Upper lobe of left lung (tissue), 6 donors: ENCODE measurements around the gene CCDC40. TPM values are rescaled to one million over a fixed set of nuclear protein-coding genes. Genes with fewer than 3 reads are reported as not detected.

ENCODE experiments used
- ATAC-seq, 2 donors: fragments of 200-7000 bp; cut with Tn5 transposase; one replicate each; pipeline ENCODE4 v1.9.1; 2022; ENCODE audit warnings: mild to moderate bottlenecking in 2 of 2, moderate library complexity in 2 of 2; ENCODE audit not compliant: low FRiP score in 2 of 2
- DNase-seq, 2 donors: peaks; one replicate each; pipeline ENCODE4 v3.0.0-alpha.2; 2019 to 2020
- H3K27ac ChIP-seq, 4 donors: fragments of 200-600 bp; sonication (generic); one replicate each; pipeline ENCODE4 v1.5.1; 2016 to 2019
- H3K27me3 ChIP-seq, 4 donors: fragments of 200-600 bp; sonication (generic); one replicate each; pipeline ENCODE4 v1.5.1; 2017 to 2019
- H3K36me3 ChIP-seq, 4 donors: fragments of 200-600 bp; sonication (generic); one replicate each; pipeline ENCODE4 v1.5.1; 2016 to 2019
- H3K4me1 ChIP-seq, 4 donors: fragments of 200-600 bp; sonication (generic); one replicate each; pipeline ENCODE4 v1.5.1; 2018 to 2019
- H3K4me3 ChIP-seq, 4 donors: fragments of 200-600 bp; sonication (generic); one replicate each; pipeline ENCODE4 v1.5.1; 2017 to 2019; ENCODE audit warnings: mild to moderate bottlenecking in 2 of 4, moderate library complexity in 1 of 4
- H3K9me3 ChIP-seq, 4 donors: fragments of 200-600 bp; sonication (generic); one replicate each; pipeline ENCODE4 v1.5.1; 2018 to 2019
- EP300 ChIP-seq, 4 donors: sonication (generic); formaldehyde crosslinking; IDR thresholded peaks; one replicate each; pipeline ENCODE4 v1.5.1; 2017; ENCODE audit warnings: antibody characterized with exemption in 4 of 4, control low read depth in 2 of 4
- POLR2A ChIP-seq, 4 donors: fragments of 450-650 bp; IDR thresholded peaks; one replicate each; pipeline ENCODE4 v1.5.1; 2016 to 2017; ENCODE audit warnings: antibody characterized with exemption in 4 of 4, mild to moderate bottlenecking in 2 of 4
- POLR2AphosphoS5 ChIP-seq, 2 donors: sonication (generic); formaldehyde crosslinking; IDR thresholded peaks; one replicate each; pipeline ENCODE4 v1.5.1; 2017; ENCODE audit warnings: antibody characterized with exemption in 2 of 2
- WGBS, 2 donors: methylation state at CpG; one replicate each; pipeline ENCODE4 v1.1.5; 2017 to 2018; 5-methylcytosine and 5-hydroxymethylcytosine counted together
- total RNA-seq, 6 donors: library from RNA; depleted of rRNA in 4 of 6; stranded (reverse); fragments of >200 nt in 4 of 6; gene quantifications; one replicate each; pipeline versions ENCODE4 v1.1.0 to v1.2.1, GENCODE V29; 2016 to 2021
- TF ChIP-seq, protein P1 (sequence below), 6 experiments: fragments of 450-650 bp in 4 of 6; fragments of 200-600 bp in 2 of 6; sonication (generic) in 2 of 6; IDR thresholded peaks; one replicate each; pipeline ENCODE4 v1.5.1; 2016 to 2019; ENCODE audit warnings: antibody characterized with exemption in 6 of 6
- donor health status: DM: no; HTN: no; CAD: no; lungs with moderate emphysema.
- donor health status: DM: no; HTN: yes; CAD: no; lungs with severe emphysema.

The CCDC40 gene
- total RNA-seq, 6 donors from 2014 or later, result 4.1 to 96.4 (median 24.2) TPM

DNA sequence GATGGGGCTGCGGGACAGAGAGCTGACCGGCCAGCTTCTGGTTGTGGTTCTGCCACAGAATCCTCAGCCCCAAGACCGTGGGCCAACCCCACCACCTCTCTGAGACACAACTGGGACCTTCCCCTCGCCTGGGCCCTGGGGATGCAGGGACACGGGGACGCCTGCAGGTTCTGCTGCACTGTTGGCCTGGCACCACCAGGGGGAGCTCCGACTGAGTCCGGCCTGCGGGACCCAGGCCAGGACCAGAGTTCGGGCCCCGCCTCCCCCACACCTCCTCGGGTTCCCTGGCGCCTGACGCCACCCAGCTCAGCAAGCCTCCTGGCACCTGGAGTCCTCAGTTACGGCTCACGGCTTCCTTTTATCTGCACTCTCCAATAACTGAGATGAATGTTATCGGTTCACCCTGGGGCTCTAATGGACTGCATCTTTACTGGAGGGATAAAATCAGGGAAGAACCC is 28.0 kb upstream of the CCDC40 start:
- H3K4me1 ChIP-seq, result peaks cover 7 to 18% (median 16%) of the 10 kb centered on the region in 4 donors
- DNase-seq (peak; percentile 88 to 93), ATAC-seq (peak; percentile 90)
- H3K9me3 ChIP-seq, result no peaks in the 10 kb centered on the region
- peaks cover 0 to 29% (median 21%) of the 10 kb centered on the region in 4 donors for H3K36me3 ChIP-seq
- WGBS, 2 donors, result 6 to 16% methylated on average over 7 to 13 of the region's 17 CpGs
- no peak overlapping the region for H3K4me3 ChIP-seq
- TF ChIP-seq POLR2AphosphoS5 (IDR thresholded peaks at IDR 0.05) (no peak), POLR2A (IDR thresholded peaks at IDR 0.05) (peak in 1 of 4 donors; percentile 5), EP300 (IDR thresholded peaks at IDR 0.05) (no peak)
- TF ChIP-seq, protein P1, sequence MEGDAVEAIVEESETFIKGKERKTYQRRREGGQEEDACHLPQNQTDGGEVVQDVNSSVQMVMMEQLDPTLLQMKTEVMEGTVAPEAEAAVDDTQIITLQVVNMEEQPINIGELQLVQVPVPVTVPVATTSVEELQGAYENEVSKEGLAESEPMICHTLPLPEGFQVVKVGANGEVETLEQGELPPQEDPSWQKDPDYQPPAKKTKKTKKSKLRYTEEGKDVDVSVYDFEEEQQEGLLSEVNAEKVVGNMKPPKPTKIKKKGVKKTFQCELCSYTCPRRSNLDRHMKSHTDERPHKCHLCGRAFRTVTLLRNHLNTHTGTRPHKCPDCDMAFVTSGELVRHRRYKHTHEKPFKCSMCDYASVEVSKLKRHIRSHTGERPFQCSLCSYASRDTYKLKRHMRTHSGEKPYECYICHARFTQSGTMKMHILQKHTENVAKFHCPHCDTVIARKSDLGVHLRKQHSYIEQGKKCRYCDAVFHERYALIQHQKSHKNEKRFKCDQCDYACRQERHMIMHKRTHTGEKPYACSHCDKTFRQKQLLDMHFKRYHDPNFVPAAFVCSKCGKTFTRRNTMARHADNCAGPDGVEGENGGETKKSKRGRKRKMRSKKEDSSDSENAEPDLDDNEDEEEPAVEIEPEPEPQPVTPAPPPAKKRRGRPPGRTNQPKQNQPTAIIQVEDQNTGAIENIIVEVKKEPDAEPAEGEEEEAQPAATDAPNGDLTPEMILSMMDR (IDR thresholded peaks at IDR 0.05), result peak; percentile 93 to 97 (median 96)
- no peaks in the 10 kb centered on the region for H3K27me3 ChIP-seq
- H3K27ac ChIP-seq, result no peak overlapping the region

DNA sequence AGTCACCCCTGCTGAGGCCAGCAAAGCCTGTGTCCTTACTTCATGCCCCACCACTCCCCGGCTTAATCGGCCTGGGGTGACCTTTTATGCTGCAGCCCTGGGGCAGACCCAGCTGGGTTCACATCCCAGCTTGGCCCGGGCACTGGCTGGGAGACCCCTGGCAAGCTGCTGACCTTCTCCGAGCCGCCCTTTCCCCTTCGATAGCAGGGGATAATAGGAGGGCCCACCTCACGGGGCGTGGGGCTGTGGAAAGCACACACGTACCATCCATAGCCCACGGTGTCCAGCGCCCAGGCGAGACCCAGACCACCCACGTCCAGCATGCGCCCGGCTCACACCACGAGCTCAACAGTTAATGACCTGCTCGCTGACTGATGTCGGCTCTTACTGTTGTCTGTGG is 27.6 kb upstream of the CCDC40 start:
- Histone ChIP-seq H3K27me3 (no peaks in the 10 kb centered on the region), H3K4me3 (no peak overlapping the region), H3K4me1 (peaks cover 7 to 18% (median 16%) of the 10 kb centered on the region in 4 donors), H3K27ac (no peak overlapping the region), H3K9me3 (no peaks in the 10 kb centered on the region), H3K36me3 (peaks cover 0 to 29% (median 21%) of the 10 kb centered on the region in 4 donors)
- ATAC-seq (peak in 1 of 2 donors; percentile 2), DNase-seq (peak in 1 of 2 donors; percentile 61)
- WGBS, 2 donors, result 84% methylated on average over 16 to 18 of the region's 18 CpGs
- no peak for TF ChIP-seq EP300 (IDR thresholded peaks at IDR 0.05)

DNA sequence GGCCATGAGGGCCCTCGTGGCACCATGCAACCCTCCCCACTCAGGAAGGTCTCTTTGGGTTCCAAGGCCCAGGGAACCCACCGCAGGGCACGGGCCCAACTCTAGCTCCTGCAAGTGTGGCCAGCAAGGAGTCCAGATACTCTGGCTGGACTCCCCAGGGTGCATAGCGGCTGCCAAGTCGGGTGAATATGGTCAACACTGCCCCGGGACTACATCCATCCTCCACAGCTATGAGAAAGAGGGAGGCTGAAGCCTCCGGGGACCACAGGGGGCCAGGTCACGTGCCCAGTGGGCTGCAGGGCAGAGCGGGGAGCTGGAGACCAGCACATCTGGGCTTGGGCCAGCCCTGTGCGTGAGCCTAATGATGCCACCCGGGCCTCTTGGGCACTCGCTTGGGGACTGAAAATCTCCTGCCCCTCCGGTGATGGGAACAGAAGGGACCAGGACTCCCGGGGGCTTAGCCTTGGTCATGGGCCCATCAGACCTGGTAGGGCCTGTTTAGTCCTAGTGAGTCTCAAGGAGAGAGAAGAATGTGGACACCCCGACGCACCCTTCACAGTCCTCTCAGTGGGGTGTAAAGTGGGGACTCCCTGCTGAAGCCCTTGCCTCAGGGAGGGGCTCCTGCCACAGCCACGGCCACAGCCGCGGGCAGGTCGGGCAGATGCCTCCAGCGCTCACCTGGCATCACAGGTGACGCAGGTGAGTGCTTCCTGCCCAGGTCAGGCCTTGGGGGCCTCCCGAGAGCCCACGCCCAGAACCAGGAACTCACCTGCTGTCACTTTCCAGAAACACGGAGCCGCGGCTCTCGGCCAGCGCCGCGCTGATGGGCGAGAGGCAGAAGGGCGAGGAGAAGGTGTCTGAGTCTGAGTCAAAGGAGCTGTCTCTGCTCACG is 26.8 kb upstream of the CCDC40 start:
- 95 to 96% methylated on average over 16 to 30 of the region's 34 CpGs for WGBS, 2 donors
- H3K27me3 ChIP-seq, result no peaks in the 10 kb centered on the region
- peaks cover 0 to 29% (median 21%) of the 10 kb centered on the region in 4 donors for H3K36me3 ChIP-seq
- H3K9me3 ChIP-seq, result no peaks in the 10 kb centered on the region
- DNase-seq (peak in 1 of 2 donors; percentile 79), ATAC-seq (no peak)
- peaks cover 7 to 18% (median 16%) of the 10 kb centered on the region in 4 donors for H3K4me1 ChIP-seq
- H3K4me3 ChIP-seq, result no peak overlapping the region
- H3K27ac ChIP-seq, result no peak overlapping the region
- no peak for TF ChIP-seq POLR2A (IDR thresholded peaks at IDR 0.05)
- no peak for TF ChIP-seq EP300 (IDR thresholded peaks at IDR 0.05)
- TF ChIP-seq, protein P1 (IDR thresholded peaks at IDR 0.05), result no peak
- no peak for TF ChIP-seq POLR2AphosphoS5 (IDR thresholded peaks at IDR 0.05)

DNA sequence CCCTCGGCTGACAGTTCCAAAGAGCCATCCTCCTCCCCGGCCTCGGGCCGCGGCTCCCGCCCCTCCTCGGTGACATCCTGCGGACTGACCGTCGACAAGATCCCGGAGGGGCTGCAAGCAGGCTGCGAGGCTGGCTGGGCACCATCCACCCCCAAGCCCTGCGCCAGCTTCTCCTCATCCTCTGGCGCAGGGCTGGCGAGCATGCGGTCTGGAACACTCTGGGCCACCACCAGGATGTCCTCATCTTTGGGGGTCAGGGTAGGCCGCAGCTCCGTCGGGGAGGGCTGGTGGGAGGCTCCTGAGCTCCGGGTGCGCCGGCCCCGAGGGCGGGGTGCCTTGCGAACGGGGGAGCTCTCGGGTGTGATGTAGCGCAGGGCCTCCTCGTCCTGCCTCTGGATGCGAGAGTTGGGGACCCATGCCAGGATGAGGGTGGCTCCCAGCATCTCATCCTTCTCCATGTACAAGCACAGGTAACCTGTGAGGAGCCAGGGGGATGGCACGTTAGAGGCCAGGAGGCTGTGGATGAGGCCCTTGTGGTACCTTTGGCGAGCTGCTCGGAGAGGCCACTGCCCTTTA is 26.1 kb upstream of the CCDC40 start:
- TF ChIP-seq POLR2A (IDR thresholded peaks at IDR 0.05), result no peak
- TF ChIP-seq, protein P1 (IDR thresholded peaks at IDR 0.05), result no peak
- TF ChIP-seq POLR2AphosphoS5 (IDR thresholded peaks at IDR 0.05), result no peak
- TF ChIP-seq EP300 (IDR thresholded peaks at IDR 0.05), result no peak
- H3K4me3 ChIP-seq, result no peak overlapping the region
- H3K27me3 ChIP-seq, result no peaks in the 10 kb centered on the region
- H3K27ac ChIP-seq, result no peak overlapping the region
- DNase-seq, result peak in 1 of 2 donors; percentile 83
- H3K9me3 ChIP-seq, result no peaks in the 10 kb centered on the region
- H3K4me1 ChIP-seq, result peaks cover 7 to 18% (median 16%) of the 10 kb centered on the region in 4 donors
- H3K36me3 ChIP-seq, result peaks cover 0 to 29% (median 21%) of the 10 kb centered on the region in 4 donors
- no peak for ATAC-seq
- 96 to 97% methylated on average over 25 of the region's 33 CpGs for WGBS, 2 donors

DNA sequence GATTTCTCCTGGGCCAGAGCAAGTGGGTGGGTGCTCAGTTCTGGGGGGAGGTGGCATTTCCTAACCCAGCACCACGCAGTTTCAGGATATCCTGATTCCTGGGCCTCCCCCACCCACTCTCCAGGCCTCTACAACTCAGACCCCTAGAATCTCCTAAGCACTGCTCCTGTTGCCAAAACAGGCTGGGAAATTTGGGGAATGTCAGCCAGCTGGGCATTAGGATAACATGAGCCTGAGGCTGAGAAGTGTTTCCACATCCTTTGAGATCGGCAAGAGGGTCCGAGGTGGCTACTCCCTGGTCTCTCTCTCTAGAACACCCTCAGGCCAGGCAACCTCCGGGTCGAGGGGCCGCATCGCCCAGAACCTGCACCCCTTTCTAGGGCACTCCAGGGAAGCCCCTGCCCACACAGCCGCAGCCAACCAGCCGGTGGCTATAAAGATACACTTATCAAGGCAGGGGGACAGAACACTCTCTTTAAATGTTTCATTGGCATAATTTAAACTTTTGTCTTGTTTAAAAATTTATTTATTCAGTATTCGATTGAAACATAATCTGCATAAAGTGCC is 24.4 kb upstream of the CCDC40 start:
- peaks cover 4 to 10% (median 9%) of the 10 kb centered on the region in 4 donors for H3K4me1 ChIP-seq
- ATAC-seq (no peak), DNase-seq (peak in 1 of 2 donors; percentile 21)
- WGBS, 2 donors, result 81 to 90% methylated on average over 10 of the region's 10 CpGs
- H3K9me3 ChIP-seq, result no peaks in the 10 kb centered on the region
- TF ChIP-seq POLR2A (IDR thresholded peaks at IDR 0.05), result no peak
- TF ChIP-seq, protein P1 (IDR thresholded peaks at IDR 0.05), result no peak
- no peak for TF ChIP-seq POLR2AphosphoS5 (IDR thresholded peaks at IDR 0.05)
- no peak for TF ChIP-seq EP300 (IDR thresholded peaks at IDR 0.05)
- peaks cover 0 to 29% (median 21%) of the 10 kb centered on the region in 4 donors for H3K36me3 ChIP-seq
- H3K4me3 ChIP-seq, result no peak overlapping the region
- H3K27ac ChIP-seq, result no peak overlapping the region
- no peaks in the 10 kb centered on the region for H3K27me3 ChIP-seq
